Measurements from ENCODE around the gene EPHA10.
"Not testable (repeated sequence)": the region's sequence is repeated elsewhere in the genome, so short reads cannot be mapped to it uniquely, and the experiment has no call there.

EPHA10 gene

GRCh38 chr1:37767488-37767887 lies 2.6 kb upstream of the EPHA10 start:
- DNase-seq: no peak

- DNase-seq: no peak
Observed at GRCh38 chr1:37765916-37766664, 1.2 kb upstream of the EPHA10 start.

GRCh38 chr1:37764414-37764825 lies 500 bp downstream of the EPHA10 start:
- peak; percentile 63 for DNase-seq

- DNase-seq: no peak
Observed at GRCh38 chr1:37763791-37764413, 1.0 kb downstream of the EPHA10 start.

GRCh38 chr1:37762516-37762915 lies 2.4 kb downstream of the EPHA10 start:
- DNase-seq: no peak

- DNase-seq: no peak
Observed at GRCh38 chr1:37761416-37762095, 3.4 kb downstream of the EPHA10 start.

- DNase-seq: no peak
Observed at GRCh38 chr1:37759451-37759850, 5.5 kb downstream of the EPHA10 start.

- DNase-seq: no peak
Observed at GRCh38 chr1:37755951-37756560, 8.9 kb downstream of the EPHA10 start.

GRCh38 chr1:37755290-37755689 lies 9.6 kb downstream of the EPHA10 start:
- no peak for DNase-seq

GRCh38 chr1:37753473-37754321 lies 11.2 kb downstream of the EPHA10 start:
- no peak for DNase-seq

- no peak for DNase-seq
Observed at GRCh38 chr1:37752583-37753471, 12.1 kb downstream of the EPHA10 start.

- no peak for DNase-seq
Observed at GRCh38 chr1:37752213-37752582, 12.7 kb downstream of the EPHA10 start.

- DNase-seq: no peak
Observed at GRCh38 chr1:37748565-37748964, 16.4 kb downstream of the EPHA10 start.

- no peak for DNase-seq
Observed at GRCh38 chr1:37746806-37747205, 18.1 kb downstream of the EPHA10 start.

- no peak for DNase-seq
Observed at GRCh38 chr1:37741662-37742061, 23.3 kb downstream of the EPHA10 start.

- DNase-seq: no peak
Observed at GRCh38 chr1:37741130-37741529, 23.8 kb downstream of the EPHA10 start.

GRCh38 chr1:37739222-37739621 lies 25.7 kb downstream of the EPHA10 start:
- DNase-seq: no peak

GRCh38 chr1:37738619-37739018 lies 26.3 kb downstream of the EPHA10 start:
- DNase-seq: not testable (repeated sequence)

- DNase-seq: not testable (repeated sequence)
Observed at GRCh38 chr1:37737975-37738374, 26.9 kb downstream of the EPHA10 start.

GRCh38 chr1:37734629-37735591 lies 30.0 kb downstream of the EPHA10 start:
- DNase-seq: no peak

Data from femur (tissue), 1 donor.